Activated CD4-positive, alpha-beta T cell treated with anti-CD3 and anti-CD28 coated beads for 4 hours (primary cell): ENCODE results near the gene SMARCD1.

Experiments used
- DNase-seq, 2 donors: peaks; one replicate each; pipeline ENCODE4 v3.0.0-alpha.2; 2020

Gene SMARCD1

GRCh38 chr12:50149311-50149710, 64.2 kb downstream of the SMARCD1 start:
- no peak for DNase-seq
